ENCODE results near the gene ADGRD2.
A peak's percentile ranks its signal among the peaks of the same experiment; 100 is the strongest.
"Not testable (repeated sequence)": the region's sequence is repeated elsewhere in the genome, so short reads cannot be mapped to it uniquely, and the experiment has no call there.

The ADGRD2 gene, protein sequence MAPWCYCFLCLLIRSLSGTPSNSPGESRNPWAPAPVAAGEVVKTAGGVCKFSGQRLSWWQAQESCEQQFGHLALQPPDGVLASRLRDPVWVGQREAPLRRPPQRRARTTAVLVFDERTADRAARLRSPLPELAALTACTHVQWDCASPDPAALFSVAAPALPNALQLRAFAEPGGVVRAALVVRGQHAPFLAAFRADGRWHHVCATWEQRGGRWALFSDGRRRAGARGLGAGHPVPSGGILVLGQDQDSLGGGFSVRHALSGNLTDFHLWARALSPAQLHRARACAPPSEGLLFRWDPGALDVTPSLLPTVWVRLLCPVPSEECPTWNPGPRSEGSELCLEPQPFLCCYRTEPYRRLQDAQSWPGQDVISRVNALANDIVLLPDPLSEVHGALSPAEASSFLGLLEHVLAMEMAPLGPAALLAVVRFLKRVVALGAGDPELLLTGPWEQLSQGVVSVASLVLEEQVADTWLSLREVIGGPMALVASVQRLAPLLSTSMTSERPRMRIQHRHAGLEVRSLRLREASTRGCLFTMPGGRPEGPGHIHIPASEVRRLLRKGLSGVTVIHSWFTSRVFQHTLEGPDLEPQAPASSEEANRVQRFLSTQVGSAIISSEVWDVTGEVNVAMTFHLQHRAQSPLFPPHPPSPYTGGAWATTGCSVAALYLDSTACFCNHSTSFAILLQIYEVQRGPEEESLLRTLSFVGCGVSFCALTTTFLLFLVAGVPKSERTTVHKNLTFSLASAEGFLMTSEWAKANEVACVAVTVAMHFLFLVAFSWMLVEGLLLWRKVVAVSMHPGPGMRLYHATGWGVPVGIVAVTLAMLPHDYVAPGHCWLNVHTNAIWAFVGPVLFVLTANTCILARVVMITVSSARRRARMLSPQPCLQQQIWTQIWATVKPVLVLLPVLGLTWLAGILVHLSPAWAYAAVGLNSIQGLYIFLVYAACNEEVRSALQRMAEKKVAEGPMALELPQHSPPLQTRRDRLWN

DNA sequence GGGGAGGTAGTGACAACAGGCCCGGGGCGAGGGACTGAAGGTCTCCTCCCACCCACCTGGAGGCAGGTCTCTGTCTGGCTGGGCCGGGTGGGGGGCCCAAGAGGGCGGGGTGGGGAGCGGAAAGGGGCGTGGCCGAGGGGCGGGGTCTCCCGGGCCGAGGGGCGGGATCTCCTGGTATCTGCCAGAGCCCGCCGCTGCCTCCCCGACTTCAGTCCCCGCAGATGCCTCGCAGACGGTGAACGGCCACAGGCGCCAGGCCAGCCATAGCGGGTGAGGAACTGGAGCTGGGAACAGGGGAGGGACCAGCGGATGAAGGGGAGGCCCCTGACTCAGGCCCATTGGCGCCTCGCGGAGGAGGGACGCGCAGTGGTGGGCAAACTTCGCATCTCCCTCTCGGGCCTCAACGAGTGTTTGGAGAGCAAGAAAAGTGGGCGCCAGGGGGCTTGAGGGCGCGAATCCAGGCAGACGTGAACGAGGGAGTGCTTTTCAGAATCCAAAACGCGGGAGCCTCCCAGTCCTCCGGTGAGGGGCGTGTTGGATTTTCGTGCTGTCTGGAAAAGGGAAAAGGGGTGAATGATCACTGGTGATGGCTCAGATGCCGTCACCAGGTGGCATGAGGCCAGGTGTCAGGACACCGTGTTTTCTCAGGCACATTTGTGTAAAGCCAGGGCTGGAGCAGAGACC is at the start of gene ADGRD2:
TSS of gene ADGRD2 (plus strand) at position 211 of the 684 bp plus-strand sequence. CDS start 1,216 bp downstream, outside the sequence.
- DNase-seq, result peak; percentile 1

DNA sequence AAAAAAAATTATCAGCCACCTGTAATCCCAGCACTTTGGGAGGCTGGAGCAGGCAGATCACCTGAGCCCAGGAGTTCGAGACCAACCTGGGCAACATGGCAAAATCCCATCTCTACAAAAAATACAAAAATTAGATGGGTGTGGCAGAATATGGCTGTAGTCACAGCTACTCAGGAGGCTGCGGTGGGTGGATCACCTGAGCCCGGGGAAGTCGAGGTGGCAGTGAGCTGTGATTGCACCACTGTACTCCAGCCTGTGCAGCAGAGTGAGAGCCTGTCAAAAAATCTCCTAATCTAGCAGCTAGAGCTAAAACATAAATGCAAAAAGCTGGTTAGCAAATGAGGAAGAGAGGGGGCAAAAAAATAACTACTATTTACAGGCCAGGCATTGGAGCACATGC is 47.0 kb upstream of the ADGRD2 start:
- no peak for DNase-seq

- DNase-seq, result no peak
These were observed 40.8 kb upstream of the ADGRD2 start for GRCh38 chr9:124409410-124409809.

GRCh38 chr9:124410321-124410913 is 39.8 kb upstream of the ADGRD2 start:
- no peak for DNase-seq

- no peak for DNase-seq
These were observed 38.6 kb upstream of the ADGRD2 start for GRCh38 chr9:124411514-124412227.

GRCh38 chr9:124412228-124412575 is 38.0 kb upstream of the ADGRD2 start:
- DNase-seq, result no peak

DNA sequence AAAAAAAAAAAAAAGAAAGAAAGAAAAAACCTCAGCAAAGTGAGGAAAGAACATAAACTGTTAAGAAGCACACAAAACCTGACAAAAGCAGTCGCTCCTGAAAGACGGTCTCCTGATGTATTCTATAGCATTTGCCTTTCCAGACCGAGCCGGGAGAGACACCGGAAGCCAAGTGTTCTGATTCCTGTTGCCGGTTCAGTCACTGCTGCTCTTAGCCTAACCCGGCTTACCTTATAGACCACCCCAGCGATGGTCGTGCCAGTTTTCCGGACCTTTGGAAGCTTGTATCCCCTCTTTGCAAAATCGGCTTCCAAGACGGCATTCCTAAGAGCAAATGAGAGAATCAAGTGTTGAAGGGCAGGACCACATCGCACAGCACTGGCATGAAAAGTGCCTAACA is 35.6 kb upstream of the ADGRD2 start:
- no peak for DNase-seq

GRCh38 chr9:124415102-124415851 is 35.0 kb upstream of the ADGRD2 start, which contains the start of gene PSMB7:
Gene PSMB7, minus strand, starts transcription at chr9:124415442. Its CDS starts 17 bp downstream, at chr9:124415425.
- DNase-seq, result peak; percentile 84

- DNase-seq, result no peak
These were observed 34.3 kb upstream of the ADGRD2 start for GRCh38 chr9:124415852-124416484.

- no peak for DNase-seq
These were observed 30.3 kb upstream of the ADGRD2 start for GRCh38 chr9:124419832-124420489.

GRCh38 chr9:124420991-124421543 is 29.2 kb upstream of the ADGRD2 start:
- peak; percentile 13 for DNase-seq

DNA sequence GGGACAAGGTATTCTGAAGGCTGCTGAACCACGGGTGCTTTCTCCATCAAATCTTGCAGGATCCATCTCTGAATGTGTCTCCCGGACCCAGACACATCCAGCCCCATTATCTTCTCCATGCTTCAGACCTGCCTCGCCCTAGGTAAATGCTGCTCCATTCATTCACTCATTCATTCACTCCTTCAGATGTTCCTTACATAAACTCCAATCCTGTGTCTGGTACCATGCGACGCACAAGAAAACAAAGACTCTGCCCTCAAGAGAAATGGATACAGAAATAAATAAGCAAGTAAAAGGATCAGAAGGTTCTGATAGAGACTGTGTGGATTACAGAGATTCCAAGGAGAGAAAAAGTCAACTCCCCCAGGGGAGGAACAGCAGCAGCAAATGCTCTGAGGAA is 27.1 kb upstream of the ADGRD2 start:
- DNase-seq, result no peak

- no peak for DNase-seq
These were observed 26.7 kb upstream of the ADGRD2 start for GRCh38 chr9:124423591-124423990.

- DNase-seq, result not testable (repeated sequence)
These were observed 24.5 kb upstream of the ADGRD2 start for GRCh38 chr9:124425733-124426132.

- DNase-seq, result no peak
These were observed 23.9 kb upstream of the ADGRD2 start for GRCh38 chr9:124426361-124426760.

GRCh38 chr9:124427281-124427680 is 23.0 kb upstream of the ADGRD2 start:
- no peak for DNase-seq

DNA sequence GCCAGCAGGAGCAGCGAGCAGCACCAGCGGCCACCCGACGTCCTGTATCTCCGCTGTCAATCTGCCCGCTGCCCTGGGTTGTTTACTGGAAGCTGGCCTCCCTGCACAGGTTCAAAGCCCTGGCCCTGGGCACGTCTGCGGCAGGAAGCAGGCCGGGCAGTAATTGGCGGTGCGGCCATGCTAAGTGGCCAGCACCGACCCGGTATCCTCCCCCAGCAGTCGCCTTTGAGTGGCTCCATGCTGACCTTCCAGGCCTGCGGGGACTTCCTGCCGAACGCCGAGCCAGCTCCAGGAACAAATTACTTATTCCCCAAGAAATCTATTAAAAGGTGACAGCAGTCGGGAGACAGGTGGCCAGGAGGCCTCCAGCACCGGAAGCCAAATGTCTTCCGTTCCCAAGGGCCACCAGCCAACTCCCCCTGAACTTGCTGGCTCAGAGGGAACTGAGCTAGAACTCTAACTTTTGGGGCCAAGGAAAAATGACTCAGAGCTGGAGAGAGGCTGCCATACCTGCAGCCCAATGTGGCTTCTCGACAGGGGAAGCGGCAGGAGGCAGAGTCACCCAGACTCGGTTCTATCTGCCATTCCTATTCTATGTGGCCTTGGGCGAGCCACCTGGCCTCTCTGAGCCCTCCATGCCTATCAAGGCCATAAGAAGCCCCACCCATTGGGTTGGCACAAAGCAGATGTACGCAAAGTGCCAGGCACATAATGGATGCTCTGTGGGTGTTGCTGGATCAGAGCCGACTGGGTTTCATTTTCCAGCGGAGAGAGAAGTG is 21.3 kb upstream of the ADGRD2 start:
- no peak for DNase-seq

GRCh38 chr9:124429530-124429867 is 20.8 kb upstream of the ADGRD2 start:
- DNase-seq, result no peak

- DNase-seq, result no peak
These were observed 13.9 kb upstream of the ADGRD2 start for GRCh38 chr9:124436320-124436719.

Measured in NCI-H2227 treated with DMSO at 0.1 percent for 48 hours (cell line).